ENCODE results near the gene PACSIN2. TPM values are rescaled to one million over a fixed set of nuclear protein-coding genes. Genes with fewer than 3 reads are reported as not detected.
"Not testable (repeated sequence)": the region's sequence is repeated elsewhere in the genome, so short reads cannot be mapped to it uniquely, and the experiment has no call there.

The PACSIN2 gene
- total RNA-seq, 3 donors from 2014 or later: 43.8 to 82.7 (median 72.4) TPM

DNA sequence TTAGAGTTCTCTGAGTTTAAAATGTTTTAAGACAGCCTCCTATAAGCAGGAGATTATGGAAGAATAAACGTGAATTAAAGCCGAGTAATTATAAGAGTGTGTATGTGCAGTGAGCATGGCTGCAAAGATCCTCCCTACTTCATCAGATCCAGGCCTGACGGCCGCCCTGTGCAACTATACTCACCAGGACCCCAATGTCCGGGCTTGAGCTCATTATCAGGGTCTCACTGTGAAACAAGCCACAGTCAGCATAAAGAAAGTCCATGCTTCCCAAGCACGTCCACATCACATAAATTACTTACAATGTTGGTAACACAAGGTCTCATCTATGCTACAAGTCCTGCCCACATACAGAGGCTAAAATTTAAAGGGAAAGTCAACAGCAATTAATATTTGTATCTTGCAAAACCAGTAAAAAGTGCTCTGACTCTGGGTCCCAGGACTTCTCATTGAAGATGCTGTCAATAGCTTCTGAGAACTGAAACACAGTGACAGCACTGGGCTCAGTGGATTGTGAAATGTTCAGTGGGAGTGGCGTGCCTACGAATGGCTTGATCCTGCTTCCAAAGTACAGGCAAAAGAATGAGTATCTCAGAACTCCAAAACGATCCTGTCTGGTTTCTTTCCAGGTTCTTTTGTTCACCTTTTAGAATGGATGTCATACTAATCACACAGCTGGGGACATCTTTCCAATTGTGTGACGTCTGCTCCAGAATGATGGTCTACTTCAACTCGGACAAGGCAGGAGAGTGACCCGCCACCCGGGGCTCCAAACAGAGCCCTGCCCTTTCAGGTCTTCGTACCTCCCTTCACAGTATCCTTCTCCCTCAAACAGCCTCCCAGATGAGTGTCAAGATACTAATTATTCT, 85.7 kb downstream of the PACSIN2 start:
- TF ChIP-seq POLR2A (IDR thresholded peaks at IDR 0.05) (no peak), POLR2AphosphoS5 (IDR thresholded peaks at IDR 0.05) (no peak)
- TF ChIP-seq, protein P1, sequence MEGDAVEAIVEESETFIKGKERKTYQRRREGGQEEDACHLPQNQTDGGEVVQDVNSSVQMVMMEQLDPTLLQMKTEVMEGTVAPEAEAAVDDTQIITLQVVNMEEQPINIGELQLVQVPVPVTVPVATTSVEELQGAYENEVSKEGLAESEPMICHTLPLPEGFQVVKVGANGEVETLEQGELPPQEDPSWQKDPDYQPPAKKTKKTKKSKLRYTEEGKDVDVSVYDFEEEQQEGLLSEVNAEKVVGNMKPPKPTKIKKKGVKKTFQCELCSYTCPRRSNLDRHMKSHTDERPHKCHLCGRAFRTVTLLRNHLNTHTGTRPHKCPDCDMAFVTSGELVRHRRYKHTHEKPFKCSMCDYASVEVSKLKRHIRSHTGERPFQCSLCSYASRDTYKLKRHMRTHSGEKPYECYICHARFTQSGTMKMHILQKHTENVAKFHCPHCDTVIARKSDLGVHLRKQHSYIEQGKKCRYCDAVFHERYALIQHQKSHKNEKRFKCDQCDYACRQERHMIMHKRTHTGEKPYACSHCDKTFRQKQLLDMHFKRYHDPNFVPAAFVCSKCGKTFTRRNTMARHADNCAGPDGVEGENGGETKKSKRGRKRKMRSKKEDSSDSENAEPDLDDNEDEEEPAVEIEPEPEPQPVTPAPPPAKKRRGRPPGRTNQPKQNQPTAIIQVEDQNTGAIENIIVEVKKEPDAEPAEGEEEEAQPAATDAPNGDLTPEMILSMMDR (IDR thresholded peaks at IDR 0.05): no peak
- intact Hi-C loops (cut with DNase I; ENCODE audit: low total_unique reads): no loop called here
- H3K4me1 ChIP-seq: peaks cover 24 to 34% of the 10 kb centered on the region in 2 donors
- H3K9me3 ChIP-seq: no peaks in the 10 kb centered on the region
- H3K27me3 ChIP-seq: no peaks in the 10 kb centered on the region
- H3K4me3 ChIP-seq: no peak overlapping the region
- H3K36me3 ChIP-seq: no peaks in the 10 kb centered on the region
- DNase-seq (ENCODE audit: low spot score in 2 of 2): peak in 1 of 2 donors; percentile 65
- H3K27ac ChIP-seq: peak overlapping the region; percentile 88 to 98

DNA sequence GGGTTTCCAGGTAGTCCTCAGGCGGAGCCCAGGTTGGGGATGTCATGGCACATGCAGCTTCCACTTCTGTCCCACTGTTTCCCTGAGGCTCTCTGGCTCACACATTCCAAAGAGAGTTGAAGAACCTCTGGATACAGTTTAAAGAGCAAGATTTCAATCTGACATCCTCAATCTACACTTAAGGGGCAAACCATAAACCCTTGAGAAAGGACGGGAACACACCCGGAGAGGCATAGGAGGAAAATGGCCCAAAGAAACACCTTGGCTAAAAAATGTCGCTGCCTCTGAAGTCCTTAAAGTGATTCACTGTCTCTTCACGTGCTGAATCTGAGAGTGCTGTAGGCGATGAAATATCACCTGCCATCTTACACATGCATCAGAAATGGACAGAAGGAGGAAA, 87.0 kb downstream of the PACSIN2 start:
- Histone ChIP-seq H3K27ac (peak overlapping the region; percentile 88 to 98), H3K9me3 (no peaks in the 10 kb centered on the region), H3K4me3 (no peak overlapping the region), H3K27me3 (no peaks in the 10 kb centered on the region), H3K4me1 (peaks cover 24 to 34% of the 10 kb centered on the region in 2 donors), H3K36me3 (no peaks in the 10 kb centered on the region)
- TF ChIP-seq, protein P1 (IDR thresholded peaks at IDR 0.05): no peak
- TF ChIP-seq POLR2A (IDR thresholded peaks at IDR 0.05) (no peak), POLR2AphosphoS5 (IDR thresholded peaks at IDR 0.05) (no peak)
- DNase-seq (ENCODE audit: low spot score in 2 of 2): no peak
- intact Hi-C loops (cut with DNase I; ENCODE audit: low total_unique reads): no loop called here

DNA sequence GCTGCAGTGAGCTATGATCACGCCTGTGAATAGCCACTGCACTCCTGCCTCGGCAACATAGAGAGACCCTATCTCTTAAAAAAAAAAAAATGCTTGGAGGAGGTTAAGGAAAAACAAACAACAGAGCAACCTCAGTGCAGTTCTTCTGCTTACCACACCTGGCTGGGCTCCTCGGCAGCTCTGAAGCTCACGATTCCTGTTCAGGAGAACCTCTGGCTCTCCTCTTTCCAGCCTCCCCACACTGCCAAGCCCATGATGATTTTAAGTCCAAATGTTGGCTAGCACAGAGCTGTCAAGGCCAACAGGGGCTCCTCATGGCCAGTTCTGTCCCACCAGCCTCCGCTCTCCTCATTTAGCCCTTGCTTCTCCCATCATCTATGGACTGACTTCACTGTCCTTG, 88.2 kb downstream of the PACSIN2 start:
- intact Hi-C loops (cut with DNase I; ENCODE audit: low total_unique reads): no loop called here
- no peaks in the 10 kb centered on the region for H3K9me3 ChIP-seq
- no peak for DNase-seq (ENCODE audit: low spot score in 2 of 2)
- peaks cover 18 to 34% of the 10 kb centered on the region in 2 donors for H3K4me1 ChIP-seq
- no peak overlapping the region for H3K4me3 ChIP-seq
- no peak for TF ChIP-seq POLR2A (IDR thresholded peaks at IDR 0.05)
- no peak for TF ChIP-seq POLR2AphosphoS5 (IDR thresholded peaks at IDR 0.05)
- TF ChIP-seq, protein P1 (IDR thresholded peaks at IDR 0.05): no peak
- H3K27me3 ChIP-seq: no peaks in the 10 kb centered on the region
- H3K27ac ChIP-seq: peak overlapping the region; percentile 36 to 45
- no peaks in the 10 kb centered on the region for H3K36me3 ChIP-seq

DNA sequence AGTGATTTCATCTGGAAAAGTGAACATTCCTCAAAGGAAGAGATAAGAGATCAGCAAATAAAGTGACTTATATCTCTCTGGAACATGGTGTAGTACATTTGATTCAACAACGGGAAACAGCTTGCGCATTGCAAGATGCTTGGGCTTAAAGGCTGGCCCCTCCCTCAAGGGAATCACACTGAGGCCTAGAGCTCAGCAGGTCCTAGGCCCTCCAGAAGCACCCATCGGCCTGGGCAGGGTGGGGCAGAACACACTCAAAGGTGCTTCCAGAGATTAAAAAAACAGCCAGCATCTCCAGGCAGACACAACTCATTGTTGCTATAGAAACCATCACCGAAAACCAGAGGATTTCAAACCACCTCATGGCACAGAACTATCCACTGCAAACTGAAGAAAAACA, 88.8 kb downstream of the PACSIN2 start:
- intact Hi-C loops (cut with DNase I; ENCODE audit: low total_unique reads): no loop called here
- H3K9me3 ChIP-seq: no peaks in the 10 kb centered on the region
- H3K4me3 ChIP-seq: no peak overlapping the region
- H3K27me3 ChIP-seq: no peaks in the 10 kb centered on the region
- H3K36me3 ChIP-seq: no peaks in the 10 kb centered on the region
- H3K27ac ChIP-seq: peak overlapping the region; percentile 45 to 53
- TF ChIP-seq POLR2AphosphoS5 (IDR thresholded peaks at IDR 0.05) (no peak), POLR2A (IDR thresholded peaks at IDR 0.05) (no peak)
- TF ChIP-seq, protein P1 (IDR thresholded peaks at IDR 0.05): no peak
- DNase-seq (ENCODE audit: low spot score in 2 of 2): no peak
- H3K4me1 ChIP-seq: peaks cover 17 to 28% of the 10 kb centered on the region in 2 donors

DNA sequence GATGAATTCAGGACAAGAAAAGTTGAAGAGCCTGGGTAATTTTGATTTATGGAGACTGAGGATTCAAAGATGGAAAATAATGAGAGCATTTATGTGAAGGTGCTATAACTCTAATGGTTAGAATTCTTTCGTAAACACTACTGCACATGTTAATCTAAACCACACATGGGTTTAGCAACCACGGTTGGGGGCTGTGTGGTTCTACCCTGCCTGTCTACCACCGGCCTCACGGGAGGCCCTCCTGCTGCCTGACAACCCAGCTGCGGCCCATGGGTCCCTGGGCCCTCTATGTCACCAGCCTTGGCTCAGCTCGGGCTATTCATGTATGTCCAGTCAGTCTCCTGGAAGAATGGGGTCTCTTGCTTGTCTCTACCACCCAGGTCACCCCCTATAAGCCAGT, 89.4 kb downstream of the PACSIN2 start:
- H3K4me1 ChIP-seq: peaks cover 12 to 23% of the 10 kb centered on the region in 2 donors

DNA sequence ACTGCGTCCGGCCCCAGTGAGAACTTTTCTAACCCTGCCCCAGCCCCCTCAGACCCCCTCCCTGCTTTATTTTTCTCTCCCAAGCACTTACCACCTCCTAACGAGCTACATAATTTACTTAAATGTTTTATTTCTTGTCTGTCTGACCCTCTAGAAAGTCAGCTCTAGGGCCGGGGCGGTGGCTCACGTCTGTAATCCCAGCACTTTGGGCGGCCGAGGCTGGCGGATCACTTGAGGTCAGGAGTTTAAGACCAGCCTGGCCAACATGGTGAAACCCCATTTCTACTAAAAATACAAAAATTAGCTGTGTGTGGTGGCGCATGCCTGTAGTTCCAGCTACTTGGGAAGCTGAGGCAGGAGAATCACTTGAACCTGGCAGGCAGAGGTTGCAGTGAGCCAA, 89.9 kb downstream of the PACSIN2 start:
- Histone ChIP-seq H3K27ac (peak overlapping the region in 1 of 2 donors; percentile 45), H3K4me1 (peaks cover 6 to 17% of the 10 kb centered on the region in 2 donors)
- not testable (repeated sequence) for DNase-seq (ENCODE audit: low spot score in 2 of 2); H3K27me3 ChIP-seq; H3K4me3 ChIP-seq; H3K9me3 ChIP-seq; H3K36me3 ChIP-seq
- intact Hi-C loops (cut with DNase I; ENCODE audit: low total_unique reads): loop anchor here (1.0 kb wide), 1 partner anchor 38 kb away; no protein-coding TSS in a partner anchor

More for the DNA sequence above, 89.4 kb downstream of the PACSIN2 start:
- Histone ChIP-seq H3K27ac (peak overlapping the region; percentile 45 to 53), H3K4me3 (no peak overlapping the region), H3K27me3 (no peaks in the 10 kb centered on the region), H3K9me3 (no peaks in the 10 kb centered on the region), H3K36me3 (no peaks in the 10 kb centered on the region)
- no peak for DNase-seq (ENCODE audit: low spot score in 2 of 2)
- TF ChIP-seq POLR2AphosphoS5 (IDR thresholded peaks at IDR 0.05): no peak
- no peak for TF ChIP-seq POLR2A (IDR thresholded peaks at IDR 0.05)
- TF ChIP-seq, protein P1 (IDR thresholded peaks at IDR 0.05): no peak
- intact Hi-C loops (cut with DNase I; ENCODE audit: low total_unique reads): loop anchor here (1.0 kb wide), 1 partner anchor 38 kb away; no protein-coding TSS in a partner anchor

All from breast epithelium (tissue), 4 donors.